GM18520 (cell line): ENCODE measurements around the gene ZAR1.

ENCODE experiments used
- ATAC-seq: cut with Tn5 transposase; IDR thresholded peaks from one replicate; pipeline ENCODE4 v1.9.1; 2021; ENCODE audit not compliant: unreplicated experiment

Gene ZAR1

DNA sequence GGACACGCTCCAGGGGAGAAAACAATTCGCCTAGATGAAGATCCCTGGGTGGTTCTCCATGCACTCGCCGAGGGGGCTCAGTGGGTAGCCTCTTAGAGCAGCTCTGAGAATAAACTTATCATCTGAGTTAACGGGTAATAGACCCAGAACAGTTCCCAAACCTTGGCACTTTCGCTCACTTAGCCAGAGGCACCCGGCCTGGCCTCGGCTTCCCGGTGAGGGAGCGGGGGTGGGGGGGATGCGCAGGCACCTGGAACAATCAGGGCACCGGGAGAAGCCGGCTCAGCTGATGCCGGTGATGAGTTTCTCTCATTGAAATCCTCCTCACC, 405 bp upstream of the ZAR1 start:
- no peak for ATAC-seq

DNA sequence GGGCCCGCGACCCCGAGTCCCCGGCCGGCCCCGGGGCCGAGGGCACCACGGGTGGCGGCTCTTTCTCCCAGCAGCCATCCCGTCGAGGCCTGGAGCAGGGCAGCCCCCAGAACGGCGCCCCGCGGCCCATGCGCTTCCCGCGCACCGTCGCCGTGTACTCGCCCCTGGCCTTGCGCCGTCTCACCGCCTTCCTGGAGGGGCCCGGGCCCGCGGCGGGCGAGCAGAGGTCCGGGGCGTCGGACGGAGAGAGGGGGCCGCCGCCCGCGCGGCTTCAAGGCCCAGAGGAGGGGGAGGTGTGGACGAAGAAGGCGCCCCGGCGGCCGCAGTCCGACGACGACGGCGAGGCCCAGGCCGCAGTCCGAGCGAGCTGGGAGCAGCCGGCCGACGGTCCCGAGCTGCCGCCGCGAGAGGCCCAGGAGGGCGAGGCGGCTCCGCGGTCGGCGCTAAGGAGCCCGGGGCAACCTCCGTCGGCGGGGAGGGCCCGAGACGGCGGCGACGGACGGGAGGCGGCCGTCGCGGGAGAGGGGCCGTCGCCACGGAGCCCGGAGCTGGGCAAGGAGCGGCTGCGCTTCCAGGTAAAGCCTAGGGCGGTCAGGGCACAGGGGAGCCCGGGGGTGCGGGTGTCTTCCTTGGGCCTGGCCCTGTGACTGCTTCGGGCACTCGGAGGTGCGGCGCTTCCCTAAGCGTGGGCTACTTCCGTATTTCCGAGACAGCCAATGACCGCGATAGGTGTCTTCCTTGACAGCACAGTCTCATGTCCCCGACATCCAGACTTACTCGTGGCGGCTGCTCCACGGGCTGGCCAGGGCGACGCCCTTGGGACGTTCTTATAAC, 845 bp downstream of the ZAR1 start:
- ATAC-seq, result no peak

DNA sequence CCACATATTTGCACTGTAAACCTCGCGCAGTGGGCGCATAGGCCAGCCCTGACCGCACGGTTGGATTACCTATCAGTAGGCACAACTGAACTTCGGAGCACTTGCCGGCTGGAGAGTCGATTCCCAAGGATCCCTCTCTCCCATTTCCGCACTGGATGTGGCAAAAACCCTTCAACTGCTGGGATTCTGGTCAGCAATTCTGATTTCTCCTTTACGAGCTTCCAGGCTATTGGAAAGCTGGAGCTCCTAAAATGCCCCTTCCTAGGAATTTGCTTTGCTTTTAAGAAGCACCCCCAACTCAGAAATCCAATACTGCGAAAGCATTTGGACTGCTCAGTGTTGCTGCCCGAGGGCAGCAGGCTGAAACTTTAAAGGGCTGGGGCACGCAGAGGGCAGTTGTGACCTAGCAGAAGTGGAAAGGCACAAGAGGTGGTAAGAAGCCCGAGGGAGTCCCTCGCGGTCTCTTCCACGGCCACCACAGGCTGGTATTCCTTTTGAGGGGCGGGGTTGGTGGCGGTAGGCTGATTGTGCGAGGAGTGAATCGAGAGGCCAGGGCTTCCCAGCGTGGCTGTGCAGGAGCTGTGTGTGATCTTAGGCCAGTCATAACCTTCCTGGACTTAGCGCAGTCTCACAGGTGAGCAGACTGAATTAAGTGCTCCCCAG, 1.6 kb downstream of the ZAR1 start:
- no peak for ATAC-seq

DNA sequence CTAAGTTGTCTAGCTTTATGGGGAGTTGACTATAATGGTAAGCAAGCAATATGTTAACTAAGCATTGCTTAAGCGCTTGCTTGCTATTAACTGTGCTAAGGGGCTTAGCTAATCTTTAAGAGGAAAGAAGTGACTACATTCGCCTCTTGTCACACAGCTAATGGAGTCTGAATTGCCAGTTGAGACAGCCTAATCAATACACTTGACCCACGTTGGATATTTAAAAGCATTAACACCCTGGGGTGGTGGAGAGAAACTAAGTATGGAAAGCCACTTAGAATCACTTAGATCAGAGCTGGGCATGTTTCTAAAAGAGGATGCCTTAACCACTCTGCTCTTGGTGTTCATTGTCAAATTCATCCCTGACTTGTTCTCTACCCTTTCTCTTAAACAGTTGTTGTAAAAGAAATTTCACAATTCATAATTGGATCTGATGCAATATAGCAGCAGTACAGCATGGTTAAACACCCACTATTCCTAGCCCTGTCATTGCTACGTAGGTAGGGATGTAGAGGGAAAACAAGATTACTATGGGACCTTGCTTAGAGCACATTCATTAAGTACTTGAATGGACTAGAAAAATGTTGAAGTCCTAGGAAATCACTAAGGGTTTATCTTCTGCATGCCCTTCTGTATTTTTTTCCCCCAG, 3.5 kb downstream of the ZAR1 start:
- ATAC-seq, result no peak

DNA sequence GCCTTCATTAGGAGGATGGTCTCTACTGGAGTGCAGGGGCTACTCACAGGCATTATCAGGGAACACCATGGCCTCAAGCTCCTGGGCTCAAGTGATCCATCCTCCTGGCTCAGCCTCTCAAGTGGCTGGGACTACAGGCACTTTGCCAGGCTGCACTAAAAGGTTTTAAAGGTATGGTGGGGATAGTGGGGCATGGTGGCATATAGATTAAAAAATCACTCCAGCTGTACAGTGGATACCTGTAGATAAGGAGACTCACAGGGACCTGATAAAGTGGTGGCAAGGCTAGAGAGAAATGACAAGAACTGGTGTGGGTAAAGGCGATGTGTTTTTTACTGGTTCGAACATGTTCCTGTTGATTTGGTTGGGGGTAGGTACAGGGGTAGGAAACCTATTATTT, 5.9 kb downstream of the ZAR1 start:
- ATAC-seq, result no peak

DNA sequence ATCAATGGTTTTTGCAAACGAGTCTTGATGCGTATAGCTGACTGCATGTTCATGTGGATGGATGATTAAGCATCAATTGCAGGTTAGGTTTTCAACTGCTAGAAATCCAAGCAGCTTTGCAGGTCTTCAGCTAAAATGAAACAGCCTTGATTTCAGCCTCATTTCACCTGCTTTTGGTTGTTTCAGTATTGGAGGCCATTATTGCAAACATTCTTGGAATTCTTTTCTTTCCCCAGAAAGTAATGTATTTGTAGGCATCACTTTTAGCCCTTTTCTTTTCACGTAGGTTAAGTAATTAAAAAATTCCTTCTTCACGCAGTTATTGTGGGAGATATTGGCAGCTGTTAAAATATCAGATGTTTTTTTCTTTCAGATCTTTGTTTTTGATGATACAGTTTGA, 8.8 kb downstream of the ZAR1 start:
- no peak for ATAC-seq

DNA sequence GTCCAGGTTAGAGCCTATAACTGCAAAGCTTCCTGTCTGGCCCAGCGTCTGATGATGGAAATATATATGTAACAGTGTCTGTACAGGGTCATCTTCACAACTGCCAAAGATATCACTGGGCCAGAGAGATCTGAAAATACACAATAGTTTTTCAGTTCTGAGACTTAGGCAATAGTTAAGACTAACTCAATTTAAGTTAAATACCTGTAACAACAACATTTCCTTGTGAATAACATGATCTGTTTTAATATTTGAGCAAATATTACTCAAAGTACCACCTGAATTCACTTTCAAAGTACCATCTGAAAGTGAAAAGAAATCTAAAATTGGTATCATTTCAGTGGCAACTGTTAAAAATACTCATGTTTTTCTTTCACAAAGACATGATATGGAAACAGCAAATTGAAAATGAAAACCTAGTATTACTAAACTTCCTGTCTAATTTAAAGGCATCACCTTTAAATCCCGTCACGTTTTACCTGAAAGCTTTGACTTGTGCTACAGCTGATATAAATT, 9.6 kb downstream of the ZAR1 start:
- ATAC-seq, result peak; percentile 71

DNA sequence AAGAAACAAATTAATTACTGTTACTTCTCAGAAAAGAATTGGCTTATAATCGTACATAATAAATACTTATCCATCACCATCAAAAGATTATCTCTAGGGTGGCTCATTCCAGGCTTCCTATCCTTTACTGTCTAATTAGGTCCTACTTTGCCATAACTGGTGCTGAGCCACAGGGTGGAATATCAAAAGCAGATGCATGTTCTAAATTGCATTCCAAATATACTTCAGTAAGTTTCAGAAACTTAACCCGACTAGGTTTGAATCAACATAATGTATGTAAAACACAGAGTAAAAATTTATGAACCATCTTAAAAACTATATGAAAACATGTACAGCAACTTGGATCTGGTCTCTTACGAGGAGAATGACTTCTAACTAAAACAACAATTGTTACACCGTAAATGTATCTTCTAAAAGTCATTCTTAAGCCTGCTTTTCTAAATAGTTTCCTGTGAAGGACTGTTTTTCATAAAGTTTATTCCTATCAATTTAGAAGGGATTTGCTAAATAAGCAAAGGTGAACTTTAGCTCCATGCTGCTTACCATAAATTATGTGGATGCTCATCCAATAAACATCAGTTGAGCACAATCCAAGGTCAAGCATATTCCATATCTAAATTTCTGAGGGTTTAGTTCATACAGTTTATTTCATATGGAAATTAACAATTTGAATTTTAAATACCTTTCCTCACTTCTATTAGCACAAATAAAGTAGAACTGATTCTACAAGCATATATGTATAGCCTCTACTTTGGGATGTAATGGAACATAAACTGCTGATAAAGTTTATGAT, 13.4 kb downstream of the ZAR1 start:
- no peak for ATAC-seq

DNA sequence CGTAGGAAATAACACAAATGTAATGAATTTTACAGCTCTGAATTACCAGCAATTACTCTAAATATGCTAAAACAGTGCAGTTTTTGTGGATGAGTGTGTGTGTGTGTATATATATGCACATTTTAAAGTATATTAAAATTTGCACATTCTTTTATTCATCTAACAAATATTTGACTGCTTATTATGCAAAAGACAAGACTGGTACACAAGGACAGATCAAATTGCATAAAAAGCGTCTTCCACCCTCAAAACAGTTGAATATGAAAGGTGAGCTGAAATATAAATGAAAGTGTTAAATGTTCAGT, 13.9 kb downstream of the ZAR1 start:
- no peak for ATAC-seq

DNA sequence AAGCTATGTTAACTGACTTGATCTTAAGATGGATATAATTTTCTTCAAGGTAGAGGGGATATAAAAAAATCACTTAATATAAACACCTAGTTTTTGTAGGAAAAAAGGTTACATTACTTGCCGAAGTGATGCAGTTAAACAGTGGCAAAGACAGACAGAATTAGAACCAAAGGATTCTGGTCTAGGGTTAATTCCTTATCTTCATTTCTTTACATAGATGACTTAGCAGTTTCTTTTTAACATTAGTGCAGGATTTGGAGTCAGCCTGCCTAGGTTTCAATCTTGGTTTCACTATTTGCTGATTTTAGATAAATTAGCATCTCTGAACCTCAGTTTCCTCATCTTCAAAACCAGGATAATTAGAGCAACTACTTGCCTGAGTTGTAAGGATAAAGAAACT, 14.3 kb downstream of the ZAR1 start:
- ATAC-seq, result no peak

DNA sequence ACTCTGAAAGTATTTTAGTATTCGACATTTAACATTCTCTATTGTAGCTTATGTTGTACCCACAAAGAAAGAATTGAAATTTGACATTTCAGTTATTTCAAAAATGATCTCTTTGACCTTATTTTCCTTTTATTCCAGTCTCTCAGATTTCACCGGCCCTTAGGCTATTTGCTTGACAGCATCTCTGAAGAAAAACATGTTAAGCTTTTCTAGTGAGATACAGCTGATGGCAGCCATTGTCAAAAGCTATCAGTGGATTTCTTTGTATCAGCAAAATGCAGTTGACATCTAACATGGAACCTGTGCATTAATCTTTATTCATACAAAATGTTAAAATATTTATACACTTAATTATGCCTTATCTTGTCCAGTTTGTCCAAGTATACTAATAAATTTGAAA, 16.7 kb downstream of the ZAR1 start:
- ATAC-seq, result no peak

DNA sequence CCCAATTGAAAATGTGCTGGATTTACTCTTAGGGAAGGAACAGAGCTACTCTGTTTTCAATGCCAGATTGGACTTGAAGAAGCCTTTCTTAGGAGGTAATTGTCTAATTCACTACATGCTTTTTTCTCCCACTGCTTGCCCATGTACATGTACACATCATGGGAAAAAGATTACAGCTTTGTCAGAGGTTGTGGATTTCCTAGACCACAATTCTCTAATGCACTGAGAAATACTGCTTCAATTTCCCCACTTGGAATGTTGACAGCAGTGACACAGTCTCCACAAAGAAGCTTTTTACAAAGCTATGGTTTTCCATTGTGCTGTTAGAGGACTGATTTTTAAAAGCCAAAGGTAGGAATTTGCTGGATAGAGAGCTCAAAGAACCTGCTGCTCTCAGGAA, 19.5 kb downstream of the ZAR1 start:
- no peak for ATAC-seq

DNA sequence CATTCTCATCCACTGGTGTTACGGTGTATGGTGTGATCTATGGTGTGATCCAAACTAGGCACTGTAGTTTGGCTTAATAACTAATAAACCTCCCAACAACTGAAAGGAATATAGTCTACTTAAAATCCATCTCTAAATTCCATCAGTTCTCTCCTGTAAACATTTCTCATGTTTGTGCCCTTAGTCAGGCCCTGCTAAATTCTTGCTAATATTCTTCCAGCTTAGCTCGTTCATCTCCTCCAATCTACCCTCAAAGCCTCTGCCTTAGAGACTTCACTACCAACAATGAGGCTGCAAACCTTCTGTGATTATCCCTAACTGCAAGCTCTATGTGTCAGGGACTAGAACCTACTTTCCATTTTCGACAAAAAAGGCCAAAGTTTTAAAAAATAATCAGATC, 28.1 kb downstream of the ZAR1 start:
- ATAC-seq, result no peak

DNA sequence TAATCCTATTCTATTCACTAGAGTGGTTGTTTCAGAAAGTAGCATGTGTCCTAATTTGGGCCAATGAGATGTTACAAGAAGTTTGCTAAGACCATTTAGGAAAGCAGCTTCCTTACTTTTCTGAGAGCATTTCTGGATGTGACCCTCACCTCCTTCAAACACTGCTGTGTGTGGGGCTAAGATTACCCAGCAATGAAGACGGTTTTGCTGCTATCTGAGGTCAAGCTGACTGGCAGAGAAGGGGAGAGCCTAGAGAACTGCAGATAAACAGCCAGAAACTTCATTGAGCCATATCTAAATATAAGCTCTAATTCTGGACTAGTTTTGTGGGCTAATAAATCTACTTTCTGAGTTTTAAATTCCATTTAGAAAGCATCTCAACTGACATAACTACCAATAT, 36.4 kb downstream of the ZAR1 start:
- no peak for ATAC-seq

DNA sequence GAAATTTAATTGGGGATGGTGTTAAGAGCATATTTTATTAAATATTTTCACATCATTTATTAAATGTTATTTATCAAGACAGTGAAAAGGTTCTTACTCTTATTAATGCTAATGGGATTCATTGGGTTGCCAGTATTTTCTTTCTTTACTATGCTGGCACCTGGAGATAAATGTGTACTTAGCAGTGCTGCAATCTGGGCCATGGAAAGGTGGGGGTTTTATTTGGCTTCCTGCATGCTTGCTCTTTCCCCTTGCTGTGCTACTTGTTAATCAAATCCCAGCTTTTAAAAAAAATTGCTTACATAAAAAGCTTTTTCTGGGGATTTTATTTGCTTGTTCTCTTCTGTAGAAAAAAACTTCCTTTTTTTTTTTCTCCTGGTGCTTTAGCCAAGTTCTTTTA, 48.3 kb downstream of the ZAR1 start:
- ATAC-seq, result no peak

DNA sequence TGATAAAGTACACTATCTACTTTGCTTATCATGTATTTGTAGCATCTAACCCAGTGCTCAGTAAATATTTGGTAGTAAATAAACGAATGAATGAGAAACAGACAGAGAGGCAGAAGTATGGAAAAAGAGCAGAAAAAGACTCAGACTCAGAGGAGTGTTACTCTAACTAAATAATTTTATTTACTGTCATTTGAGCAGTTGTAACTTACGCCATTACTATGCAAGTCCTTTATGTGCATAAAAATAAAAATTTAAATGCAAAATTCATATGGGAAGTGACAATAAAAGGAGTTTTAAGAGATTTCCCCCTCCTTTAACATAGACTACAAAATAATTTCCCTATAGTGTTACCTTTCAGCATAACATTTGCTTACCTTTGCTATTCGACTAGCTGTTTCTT, 49.5 kb downstream of the ZAR1 start:
- no peak for ATAC-seq

DNA sequence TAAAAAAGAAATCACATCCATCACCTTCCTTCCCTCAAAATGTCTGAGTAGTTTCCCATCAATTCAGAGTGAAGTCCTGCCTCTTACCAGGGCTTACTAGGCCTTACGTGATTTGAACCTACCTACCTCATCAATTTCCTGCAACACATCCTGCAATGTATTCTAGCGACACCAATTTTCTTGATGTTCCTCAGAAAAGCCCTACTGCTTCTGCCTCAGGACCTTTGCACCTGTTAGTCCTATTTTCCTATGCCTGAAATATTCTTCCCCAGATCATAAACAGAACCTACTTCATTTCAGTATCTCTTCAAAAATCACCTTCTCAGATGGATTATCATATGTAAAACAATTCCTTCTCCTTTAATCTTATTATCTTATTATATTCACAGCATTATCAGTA, 52.8 kb downstream of the ZAR1 start:
- ATAC-seq, result no peak

DNA sequence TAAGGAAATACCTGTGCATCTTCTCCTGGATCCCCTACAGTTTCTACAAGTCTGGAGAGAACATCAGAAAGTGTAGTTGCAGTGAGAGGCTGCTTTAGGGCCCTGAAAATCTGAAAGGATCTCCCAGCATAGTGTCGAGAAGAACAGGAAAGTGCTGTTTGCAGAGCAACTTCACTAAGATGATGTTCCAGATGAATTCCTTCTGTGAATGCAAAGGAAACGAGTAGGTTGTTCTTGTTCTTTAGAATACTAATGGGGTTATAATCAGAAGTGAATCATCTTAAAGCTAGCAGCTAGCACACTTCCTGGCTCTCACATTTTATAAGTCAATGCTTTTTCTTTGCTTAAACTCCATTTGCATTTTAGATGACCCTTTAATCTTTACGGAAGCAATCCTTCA, 53.7 kb downstream of the ZAR1 start:
- ATAC-seq, result no peak
